Islet precursor cell (in vitro differentiated cells): ENCODE data around the gene CDC42BPG.

Source experiments
- DNase-seq: peaks from one replicate; pipeline ENCODE4 v3.0.0-alpha.2; 2018

The CDC42BPG gene

DNA sequence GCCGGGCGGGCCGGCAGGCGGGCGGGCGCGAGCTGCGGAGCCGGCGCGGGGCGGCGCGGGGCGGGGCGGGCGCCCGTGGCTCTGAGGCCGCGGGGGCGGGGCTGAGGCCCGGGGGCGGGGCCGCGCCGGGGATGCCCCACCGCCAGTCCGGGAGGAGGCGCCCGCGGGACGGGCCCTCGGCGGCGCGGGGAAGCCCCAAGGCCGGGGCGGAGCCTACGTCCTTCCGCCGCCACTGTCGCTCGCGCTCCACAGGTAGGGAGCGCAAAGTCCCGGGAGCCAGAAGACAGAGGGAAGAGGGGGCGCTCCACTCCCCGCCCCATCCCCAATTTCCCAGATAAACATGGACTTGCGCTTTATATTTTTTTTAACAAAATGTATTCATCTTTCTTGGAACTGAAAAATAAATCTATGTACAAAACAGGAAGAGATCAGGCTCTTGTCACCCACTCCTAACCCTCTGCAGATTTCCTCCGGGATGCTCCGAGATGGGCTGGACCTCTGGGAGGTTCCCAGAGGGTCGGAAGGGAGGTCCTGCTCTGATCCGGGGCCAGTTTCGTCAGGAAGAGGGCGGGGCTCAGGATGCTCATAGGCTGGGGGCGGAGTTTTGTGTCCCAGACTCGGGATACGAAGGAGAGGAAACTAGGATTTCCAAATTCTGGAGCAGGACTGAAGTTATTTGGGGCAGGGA, 41.2 kb downstream of the CDC42BPG start, which contains the start of gene MAP4K2:
MAP4K2 (minus strand) TSS at position 57 of the 688 bp plus-strand sequence. CDS start 65 bp downstream, outside the sequence.
- peak; percentile 92 for DNase-seq

DNA sequence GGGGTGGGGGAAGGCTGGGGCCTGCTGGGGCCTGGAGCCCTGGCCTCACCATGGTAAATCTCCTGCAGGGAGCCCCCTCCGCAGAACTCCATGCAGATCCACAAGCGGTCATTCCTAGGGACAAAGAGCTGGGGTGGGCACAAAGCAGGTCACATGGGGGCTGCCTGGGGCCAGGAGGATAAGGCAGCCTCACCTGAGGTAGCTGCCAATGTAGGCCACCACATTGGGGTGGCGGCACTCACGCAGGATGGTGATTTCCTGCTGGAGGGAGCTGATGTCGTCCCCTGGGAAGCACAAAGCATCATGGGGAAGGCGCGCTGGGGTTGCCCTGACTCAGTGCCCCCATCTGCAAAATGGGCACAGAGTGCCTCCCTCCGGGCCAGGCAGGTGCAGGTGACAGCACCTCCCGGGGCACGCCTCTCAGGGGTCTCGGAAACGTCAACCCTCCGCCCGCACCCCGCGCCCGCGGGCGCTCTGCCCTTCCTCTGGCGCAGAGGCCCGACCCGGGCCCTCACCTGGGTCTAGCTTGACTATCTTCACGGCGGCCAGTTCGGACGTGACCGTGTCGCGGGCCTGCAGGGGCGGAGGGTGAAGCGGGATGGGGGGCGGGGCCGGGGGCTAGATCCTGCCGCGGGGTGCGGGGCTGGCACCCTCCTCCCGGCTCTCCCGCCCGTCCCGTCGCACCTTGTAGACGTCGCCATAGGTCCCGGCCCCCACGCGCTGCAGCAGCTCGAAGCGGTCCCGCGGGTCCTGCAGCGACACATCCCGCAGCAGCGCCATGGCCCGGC, 41.9 kb downstream of the CDC42BPG start:
- DNase-seq: no peak

DNA sequence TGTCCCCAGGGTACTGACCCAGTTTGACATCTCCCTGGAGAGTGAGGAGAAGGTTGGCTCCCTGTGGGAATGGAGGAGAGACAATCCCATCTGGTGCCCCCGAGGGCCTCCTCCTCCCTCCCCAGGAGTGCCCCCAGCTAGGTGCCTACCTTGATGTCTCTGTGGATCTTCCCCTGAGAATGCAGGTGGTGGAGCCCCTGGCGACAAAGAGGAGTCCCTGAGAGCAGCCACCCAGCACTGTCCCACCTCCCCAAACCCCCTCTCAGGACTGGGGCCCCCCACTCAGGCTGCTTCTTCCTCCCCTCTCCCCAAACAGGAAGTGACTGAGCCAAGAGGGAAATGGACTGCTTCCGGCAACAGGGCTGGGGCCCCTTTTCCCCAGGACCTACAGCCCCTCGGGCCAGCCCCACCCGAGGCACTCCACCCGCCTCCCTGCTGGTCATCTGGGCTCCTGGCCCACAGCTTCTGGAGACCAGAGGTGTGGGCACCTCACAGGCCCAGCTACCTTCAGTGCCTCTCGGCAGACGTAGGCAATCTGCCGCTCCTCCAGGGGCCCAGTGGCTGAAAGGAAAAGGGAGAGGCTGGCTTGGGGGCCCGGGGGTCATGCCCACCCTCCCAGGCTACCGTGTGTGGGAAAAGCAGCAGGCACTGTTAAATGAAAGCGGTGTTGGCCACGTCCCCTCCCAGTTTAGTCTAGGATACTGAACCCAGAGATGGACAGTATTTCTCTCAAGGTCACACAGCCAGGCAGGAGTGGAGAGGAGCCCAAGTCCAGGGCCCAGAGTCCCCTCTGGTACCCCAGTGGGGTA, 42.7 kb downstream of the CDC42BPG start:
- no peak for DNase-seq

DNA sequence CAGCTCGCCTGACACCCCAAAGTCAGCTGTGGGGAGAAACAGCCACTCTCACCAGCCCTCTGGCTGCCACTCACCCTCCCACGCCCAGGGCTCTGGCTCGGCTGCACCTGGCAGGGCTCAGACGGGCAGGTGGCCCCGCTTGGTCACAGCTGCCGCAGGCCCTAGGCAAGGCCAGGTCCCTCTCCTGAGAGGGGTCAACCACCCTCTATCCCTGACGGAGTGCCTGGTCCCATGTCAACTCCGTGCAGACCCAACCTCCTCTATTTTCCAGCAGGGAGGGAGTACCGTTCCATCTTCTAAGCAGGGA, 43.3 kb downstream of the CDC42BPG start:
- DNase-seq: no peak

DNA sequence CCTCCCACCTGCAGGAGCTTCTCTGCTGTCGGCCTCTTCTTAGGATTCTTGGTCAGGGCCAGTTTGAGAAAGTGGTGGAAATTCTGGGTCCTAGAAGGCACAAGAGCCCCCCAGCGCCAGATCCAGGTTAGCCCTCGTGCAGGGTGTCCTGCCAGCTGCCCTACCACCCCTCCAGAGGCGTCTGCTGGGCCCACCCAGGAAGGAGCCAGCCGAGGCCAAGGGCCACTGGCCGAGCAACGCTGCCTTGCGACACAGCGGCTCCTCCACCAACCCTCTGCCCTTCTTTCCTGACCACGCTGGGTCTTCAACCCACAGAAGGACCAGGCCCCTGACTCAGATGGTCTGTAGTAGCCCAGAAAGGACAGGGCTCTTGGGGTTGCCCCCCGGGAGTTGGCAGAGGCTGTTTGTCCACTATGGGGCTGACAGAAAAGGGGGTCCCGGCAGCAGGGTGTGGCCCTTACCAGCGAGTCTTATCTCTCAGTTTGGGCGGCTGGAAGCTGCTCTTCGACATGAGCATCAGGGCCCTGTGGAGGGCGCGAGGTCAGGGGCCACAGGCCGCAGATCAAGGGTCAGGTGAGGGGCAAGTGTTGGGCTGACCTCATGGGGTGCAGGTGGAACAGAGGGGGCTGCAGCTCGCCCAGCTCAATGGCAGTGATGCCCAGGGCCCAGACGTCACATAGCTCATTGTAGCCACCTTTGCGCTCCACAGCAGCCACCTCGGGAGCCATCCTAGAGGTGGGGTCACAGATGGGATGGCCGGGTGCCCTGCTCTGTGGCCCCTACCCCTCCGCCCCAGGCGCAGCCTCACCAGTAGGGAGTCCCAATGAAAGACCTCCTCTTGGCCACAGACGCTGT, 43.9 kb downstream of the CDC42BPG start:
- no peak for DNase-seq

DNA sequence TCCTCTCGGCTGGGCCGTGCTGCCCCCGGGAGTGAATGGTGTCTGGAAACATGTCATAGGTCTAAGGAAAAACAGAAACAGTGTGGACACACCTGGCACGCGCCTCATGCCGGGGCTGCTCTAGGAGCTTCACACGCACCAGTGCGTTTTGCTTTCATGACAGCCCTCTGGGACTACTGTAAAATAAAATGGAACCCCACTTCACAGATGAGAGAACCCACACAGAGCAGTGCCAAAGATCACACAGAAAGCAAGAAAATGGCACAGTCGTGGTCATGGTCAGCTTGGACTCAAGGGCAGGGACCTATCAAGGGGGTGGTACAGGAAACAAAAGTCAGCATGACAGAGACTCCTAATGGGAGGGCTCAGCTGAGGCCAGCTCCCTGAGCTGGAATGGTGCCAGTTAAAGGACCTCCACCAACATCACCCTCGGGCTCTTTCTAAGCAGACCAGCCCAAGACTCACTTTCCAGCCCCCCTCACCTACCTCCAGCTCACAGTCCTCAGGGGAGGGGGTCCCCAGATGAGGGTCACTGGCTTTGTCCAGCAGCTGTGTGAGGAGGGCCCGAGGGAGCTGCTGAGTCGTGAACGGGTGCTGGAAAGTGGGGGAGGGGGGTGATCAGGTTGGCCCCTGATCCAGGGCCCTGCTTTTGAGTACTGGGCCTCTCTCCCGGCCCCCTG, 44.7 kb downstream of the CDC42BPG start:
- no peak for DNase-seq

DNA sequence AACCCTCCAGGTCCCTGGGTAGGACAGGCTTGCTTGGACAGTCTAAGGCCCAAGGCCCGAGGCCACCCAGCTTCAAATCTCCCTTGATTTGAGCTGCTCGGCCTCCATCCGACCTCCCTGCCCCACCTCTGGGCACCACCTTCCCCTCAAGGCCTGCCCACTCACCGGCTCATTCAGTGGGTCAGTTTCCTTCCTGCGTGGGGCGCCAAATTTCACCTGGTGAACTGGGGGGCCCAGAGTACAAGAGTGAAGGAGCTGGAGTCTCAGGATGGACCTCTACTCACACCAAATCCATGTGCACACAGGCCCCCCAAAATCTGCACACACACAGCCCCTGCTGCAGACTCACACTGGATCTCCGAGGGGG, 45.2 kb downstream of the CDC42BPG start:
- DNase-seq: no peak

DNA sequence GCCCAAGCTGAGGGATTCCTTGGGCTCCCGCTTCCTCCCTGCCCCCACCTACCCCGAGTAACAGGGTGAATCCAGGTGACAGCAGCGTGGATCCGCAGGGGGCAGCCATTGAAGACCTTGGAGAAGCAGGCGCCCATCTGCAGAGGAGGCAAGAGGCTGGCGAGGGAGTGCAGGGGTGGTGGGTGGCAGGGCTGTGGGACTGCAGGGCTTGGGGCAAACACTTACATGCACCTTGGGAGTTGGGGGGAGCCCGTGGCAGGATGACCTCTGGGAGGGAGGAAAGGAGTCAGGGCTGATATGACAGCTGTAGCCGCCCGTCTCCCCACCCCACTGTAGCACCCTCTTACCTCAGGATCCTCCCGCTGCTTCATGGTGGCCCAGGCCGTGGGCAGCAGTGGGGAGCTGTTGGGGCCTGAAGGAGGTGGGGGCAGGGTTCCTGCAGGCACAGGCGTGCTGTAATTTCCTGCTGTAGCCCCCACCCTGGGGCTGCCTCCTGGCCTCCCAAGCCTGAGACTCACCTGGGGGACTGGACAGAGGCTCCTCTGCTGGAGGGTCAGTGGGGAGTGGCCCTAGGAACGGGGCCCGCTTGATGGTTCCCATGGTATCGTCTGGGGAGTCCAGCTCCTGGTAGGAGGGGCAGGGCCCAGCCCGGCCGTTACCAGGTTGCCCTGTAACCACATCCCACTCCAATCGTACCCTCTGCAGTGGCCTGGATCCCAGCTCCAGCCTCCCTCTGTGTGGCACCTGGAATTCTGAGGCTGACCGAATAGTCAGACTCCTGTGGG, 47.5 kb downstream of the CDC42BPG start:
- no peak for DNase-seq

DNA sequence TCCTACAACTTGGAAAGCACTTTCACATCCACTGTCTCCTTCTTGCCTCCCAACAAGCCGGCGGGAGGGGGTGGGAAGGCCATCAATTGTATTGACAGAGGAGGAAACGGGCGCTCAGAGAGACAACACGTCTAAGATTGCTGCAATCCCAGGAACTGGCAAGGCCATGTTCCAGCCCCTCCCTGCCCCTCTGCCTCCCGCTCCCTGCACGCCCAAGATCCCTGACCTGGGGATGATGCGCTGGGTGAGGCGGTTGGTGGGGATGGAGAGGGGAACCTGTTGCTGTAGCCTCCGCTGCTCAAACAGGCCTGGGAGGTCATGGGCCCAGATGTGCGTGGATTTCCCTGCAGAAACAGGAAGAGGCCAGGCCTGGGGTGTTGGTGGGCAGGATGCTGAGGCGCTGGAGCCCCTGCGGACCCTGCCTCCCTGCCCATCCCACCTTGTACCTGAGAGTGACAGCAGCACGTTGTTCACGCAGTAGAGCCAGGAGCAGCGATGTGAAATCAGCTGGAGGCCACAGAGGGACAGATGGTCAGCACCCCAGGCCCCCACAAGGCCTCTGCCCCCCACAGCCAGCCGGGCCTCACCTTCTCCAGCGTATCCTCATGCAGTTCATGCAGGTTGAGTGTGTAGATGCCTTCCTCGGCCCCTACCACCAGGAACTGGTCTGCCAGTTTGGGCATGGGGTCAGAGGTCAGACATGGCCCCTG, 48.3 kb downstream of the CDC42BPG start:
- no peak for DNase-seq

DNA sequence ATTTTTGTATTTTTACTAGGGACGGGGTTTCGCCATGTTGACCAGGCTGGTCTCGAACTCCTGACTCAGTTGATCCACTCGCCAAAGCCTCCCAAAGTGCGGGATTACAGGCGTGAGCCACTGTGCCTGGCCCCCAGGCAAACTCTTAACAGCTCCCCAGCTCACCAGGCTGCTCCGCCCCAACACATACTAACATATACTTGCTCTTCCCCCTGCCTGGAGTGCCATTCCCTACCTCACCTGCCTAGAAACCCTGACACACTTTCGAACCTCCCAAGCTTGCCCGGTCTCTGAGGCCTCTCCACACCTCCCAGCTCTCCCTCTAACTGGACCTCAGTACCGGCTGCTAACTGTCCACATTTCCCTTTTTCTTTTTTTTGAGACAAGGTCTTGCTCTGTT, 49.9 kb downstream of the CDC42BPG start:
- DNase-seq: no peak

DNA sequence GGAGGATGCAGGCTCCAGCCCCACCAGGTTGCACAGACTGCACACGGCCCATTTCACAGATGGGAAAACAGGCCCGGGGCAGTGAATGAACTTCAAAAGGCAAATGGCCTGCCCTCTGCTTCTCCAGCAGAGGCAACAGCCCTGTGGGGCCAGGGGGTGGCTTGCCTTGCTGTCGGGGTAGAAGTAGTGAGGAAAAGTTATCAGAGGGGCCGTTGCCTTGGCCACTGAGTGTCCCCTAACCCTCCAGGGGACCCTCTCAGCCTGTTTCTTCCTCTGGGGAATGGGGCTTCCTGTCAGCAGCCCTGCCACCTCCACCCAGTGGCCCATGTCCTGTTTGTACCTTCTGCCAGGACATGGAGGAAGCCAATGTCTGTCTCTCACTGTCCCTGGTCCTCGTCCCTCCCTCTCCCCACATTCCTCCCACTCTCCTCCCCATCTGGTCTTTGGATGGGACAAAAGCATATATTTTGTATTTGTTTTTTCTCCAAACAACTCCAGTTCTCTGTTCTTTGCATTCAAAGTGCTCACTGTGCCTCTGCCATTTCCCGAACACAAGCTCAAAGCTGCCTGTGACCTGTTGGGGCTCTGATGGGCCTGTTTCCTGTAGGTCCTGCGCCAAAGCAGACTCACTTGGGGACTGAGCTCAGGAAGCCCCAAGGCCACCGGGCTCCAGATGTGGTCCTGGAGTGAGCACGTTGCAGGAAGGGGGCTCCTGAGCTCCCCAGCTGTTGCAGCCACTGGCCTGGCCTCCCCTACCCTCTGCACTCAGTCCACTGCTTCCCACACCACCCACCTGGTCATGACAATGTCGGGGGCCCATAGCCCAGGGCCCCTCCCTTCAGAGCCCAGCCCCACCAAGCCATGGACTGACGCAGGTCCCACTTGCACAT, 50.9 kb downstream of the CDC42BPG start:
- DNase-seq: no peak

DNA sequence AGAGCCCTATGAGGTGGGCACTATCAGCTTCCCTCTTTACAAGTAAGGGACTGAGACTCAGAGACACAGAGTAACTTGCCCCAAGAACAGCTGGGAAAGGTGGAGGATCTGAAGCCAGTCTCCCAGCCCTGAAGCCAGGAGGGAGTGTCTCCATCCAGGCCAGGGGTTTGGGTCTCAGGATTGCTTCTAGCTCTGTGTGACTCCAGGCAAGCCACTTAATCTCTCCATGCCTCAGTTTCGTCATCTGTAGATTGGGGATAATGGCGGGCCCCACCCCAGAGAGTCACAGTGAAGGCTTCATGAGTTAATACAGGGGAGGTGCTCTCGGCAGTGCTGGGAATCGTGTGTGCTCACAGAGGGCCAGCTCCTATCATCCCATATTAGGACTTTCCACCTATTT, 52.0 kb downstream of the CDC42BPG start:
- no peak for DNase-seq

DNA sequence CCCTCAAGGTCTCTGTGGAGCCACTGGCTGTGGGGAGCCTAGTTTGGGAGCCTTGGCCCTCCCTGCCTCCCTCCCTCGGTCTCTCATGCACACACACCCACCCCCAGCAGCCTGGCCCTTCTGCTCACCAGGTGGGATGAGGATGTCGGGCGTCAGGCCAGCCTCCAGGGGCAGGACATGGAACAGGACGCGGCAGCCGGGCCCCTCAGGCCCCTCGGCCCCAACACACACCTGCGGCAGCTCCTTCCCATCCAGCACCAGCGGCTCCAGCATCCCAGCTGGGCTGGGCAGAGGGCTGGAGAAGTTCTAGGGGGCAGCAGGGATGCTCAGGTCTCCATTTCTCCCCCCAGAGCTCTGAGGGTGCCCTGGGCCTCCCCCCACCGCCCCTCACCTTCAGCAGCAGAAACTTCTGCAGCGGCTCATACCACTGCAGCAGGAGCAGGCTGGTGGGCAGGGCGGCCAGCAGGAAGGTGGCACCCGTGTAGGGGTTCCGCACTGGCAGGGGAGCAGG, 52.6 kb downstream of the CDC42BPG start:
- no peak for DNase-seq

DNA sequence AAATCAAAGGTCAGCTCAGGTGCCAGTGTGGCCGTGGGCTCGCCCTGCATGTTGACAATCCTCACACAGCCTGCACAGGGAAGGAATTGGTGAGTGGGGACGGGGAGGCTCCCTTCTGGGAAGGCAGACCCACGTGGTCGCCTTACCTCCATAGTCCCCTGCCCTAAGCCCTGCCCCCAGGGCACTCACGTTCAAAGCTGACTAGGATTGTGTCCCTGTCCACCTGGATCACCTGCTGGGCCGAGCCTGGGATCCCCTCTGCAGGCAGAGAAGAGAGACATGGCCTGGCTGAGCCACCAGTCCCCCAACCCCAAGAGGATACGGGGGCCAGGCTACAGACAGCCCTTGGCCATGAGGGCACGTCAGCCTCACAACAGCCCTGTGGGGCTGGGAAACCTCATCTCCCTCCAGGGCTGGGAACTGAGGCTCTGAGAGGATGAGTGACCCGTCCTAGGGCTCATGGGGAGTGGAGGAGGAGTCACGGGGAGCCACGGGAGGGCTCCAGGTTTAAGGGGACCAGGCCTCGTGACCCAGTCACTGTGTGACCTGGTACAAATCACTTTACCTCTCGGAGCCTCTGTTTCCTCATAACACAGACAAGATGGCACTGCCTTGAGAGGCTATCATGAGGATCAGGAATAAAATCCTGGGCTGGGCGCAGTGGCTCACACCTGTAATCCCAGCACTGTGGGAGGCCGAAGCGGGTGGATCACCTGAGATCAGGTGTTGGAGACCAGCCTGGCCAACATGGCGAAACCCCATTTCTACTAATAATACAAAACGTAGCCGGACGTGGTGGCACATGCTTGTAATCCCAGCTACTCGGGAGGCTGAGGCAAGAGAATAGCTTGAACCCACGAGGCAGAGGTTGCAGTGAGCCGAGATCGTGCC, 54.0 kb downstream of the CDC42BPG start:
- DNase-seq: no peak

DNA sequence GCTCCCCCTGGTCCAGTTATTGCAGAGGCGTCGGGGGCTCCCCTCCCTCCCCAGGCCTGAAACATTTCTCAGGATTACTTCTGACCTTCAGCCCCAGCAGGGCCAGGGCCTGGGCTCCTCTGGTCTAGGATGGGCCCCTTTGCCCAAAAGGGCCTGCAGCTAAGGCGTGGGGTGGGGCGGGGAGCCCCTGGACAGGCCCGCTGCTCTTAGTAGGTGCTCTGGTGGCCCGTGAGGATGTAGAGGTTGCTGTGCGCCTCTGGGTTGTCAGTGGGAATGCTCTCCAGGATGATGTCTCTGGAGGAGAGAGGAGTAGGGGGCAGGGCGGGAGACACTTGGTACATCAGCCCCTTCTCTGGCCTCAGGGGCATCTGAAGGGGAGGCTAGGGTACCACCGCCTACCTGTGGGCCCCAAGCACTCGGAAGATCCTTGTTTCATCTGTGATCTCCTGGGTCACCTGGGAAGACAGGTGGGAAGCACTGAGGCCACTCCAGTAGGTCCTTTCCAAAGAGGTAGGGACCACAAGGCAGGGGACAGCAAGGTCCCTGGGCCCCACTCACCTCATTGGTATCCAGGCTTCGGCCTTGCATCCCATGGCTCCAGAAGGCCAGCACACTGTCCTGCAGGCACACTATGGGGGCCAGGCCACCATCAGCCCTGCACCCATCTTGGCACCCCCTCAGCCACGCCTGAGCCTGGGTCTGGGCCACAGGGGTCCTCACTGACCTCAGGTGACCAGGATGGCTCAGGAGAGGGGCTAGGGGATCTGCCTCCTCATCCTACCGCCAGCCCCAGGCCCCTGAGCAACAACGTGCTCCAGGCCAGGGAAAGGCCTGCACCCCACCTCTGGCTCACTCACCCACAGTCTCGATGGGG, 54.9 kb downstream of the CDC42BPG start:
- no peak for DNase-seq

DNA sequence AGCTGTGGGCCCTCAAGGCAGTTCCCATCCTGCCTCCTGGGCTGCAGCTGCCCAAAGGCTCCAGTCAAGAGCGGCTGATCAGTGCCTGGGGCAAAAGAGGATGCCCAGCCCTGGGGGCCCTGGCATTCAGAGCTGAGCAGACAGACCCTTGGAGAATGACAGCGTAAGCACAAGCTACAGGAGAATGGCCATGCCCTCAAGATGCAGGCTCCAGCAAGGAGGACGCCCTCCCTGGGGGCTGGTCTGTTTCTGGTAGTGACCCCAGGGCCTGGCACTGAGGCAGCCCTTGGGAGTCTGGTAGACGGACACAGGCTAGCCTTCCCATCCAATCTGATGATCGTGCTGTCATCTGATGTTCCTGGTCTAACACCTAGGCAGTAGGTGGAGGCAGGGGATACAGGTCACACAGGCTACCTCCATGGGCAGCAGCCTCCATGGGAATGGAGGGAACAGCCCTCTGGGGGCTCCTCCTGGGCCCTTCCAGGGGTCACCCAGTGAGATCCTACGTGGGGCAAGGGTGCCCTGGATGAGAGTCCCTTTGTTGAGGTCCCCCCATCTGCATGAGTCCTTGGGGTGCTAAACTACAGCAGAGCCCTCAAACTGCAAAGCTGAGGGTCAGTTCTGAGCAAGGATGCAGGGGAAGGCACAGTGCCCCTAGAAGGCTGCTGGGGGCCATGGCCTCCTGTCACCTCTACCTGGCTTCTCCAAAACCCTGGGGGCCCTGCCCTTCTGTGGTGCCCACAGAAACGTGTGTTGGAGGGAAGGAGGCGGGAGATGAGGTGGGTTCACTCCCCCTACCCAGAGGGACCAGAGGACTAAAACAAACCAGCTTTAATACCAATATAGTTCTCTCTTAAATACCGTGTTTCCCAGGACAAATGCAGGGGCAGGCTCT, 55.9 kb downstream of the CDC42BPG start:
- DNase-seq: no peak
